ENCODE data around the gene KBTBD2. TPM values are rescaled to one million over a fixed set of nuclear protein-coding genes. Genes with fewer than 3 reads are reported as not detected.
A peak's percentile ranks its signal among the peaks of the same experiment; 100 is the strongest.

KBTBD2 gene
- polyA plus RNA-seq, 3 donors = 23.7 to 48.4 (median 33.9) TPM

GRCh38 chr7:32929430-32930143 is 38.0 kb upstream of the KBTBD2 start:
- Mint-ChIP-seq H3K36me3 (peaks cover 20 to 39% of the 10 kb centered on the region in 2 donors), H3K9me3 (no peaks in the 10 kb centered on the region), H3K27ac (peak overlapping the region in 1 of 7 donors; percentile 37)

GRCh38 chr7:32928785-32929298 is 37.3 kb upstream of the KBTBD2 start:
- no peak overlapping the region for H3K4me2 ChIP-seq (replicated peaks; ENCODE audit: extremely low read depth, low read length, poor library complexity, severe bottlenecking)
- Mint-ChIP-seq H3K27me3 (ENCODE audit: low read depth in 3 of 3) (no peaks in the 10 kb centered on the region), H3K4me1 (peaks cover 6% of the 10 kb centered on the region), H3K4me3 (no peak overlapping the region), H3K36me3 (peaks cover 23 to 41% of the 10 kb centered on the region in 2 donors), H3K27ac (no peak overlapping the region), H3K9me3 (no peaks in the 10 kb centered on the region)
- no CpG with 5 or more reads among the region's 2 CpGs for WGBS (ENCODE audit: insufficient coverage)
- intact Hi-C loops (cut with micrococcal nuclease) = no loop called here
- no peak overlapping the region for H2AFZ ChIP-seq (ENCODE audit: insufficient read depth, low read depth, low read length, poor library complexity, severe bottlenecking)
- no peak for TF ChIP-seq CTCF (IDR thresholded peaks at IDR 0.05)
- H3K27ac ChIP-seq (ENCODE audit: low read depth in 1 of 2, low read length in 2 of 2) = no peak overlapping the region
- H3K27me3 ChIP-seq (ENCODE audit: control insufficient read depth in 2 of 2, insufficient read depth in 2 of 2, low read length in 2 of 2) = no peaks in the 10 kb centered on the region
- H3K79me2 ChIP-seq (ENCODE audit: insufficient read depth, low read length) = no peaks in the 10 kb centered on the region
- peaks cover 2 to 30% of the 10 kb centered on the region in 2 donors for H3K36me3 ChIP-seq (replicated peaks in 1 of 2; ENCODE audit: control insufficient read depth in 1 of 2, insufficient read depth in 2 of 2, low read length in 2 of 2)
- no peak for DNase-seq
- H3K4me3 ChIP-seq (replicated peaks in 1 of 3; ENCODE audit: low read depth in 2 of 3, low read length in 3 of 3) = no peak overlapping the region
- H3K4me1 ChIP-seq (ENCODE audit: control insufficient read depth in 1 of 2, insufficient read depth in 2 of 2, low read length in 2 of 2) = no peaks in the 10 kb centered on the region
- H4K20me1 ChIP-seq (ENCODE audit: insufficient read depth, low read length) = no peaks in the 10 kb centered on the region
- no peaks in the 10 kb centered on the region for H3K9me3 ChIP-seq (replicated peaks in 1 of 2; ENCODE audit: control insufficient read depth in 1 of 2, insufficient read depth in 1 of 2, low read length in 2 of 2)
- H3K9ac ChIP-seq (ENCODE audit: insufficient read depth, low read length, poor library complexity, severe bottlenecking) = no peak overlapping the region

More at GRCh38 chr7:32929430-32930143, 38.0 kb upstream of the KBTBD2 start:
- H3K27ac ChIP-seq (ENCODE audit: low read depth in 1 of 2, low read length in 2 of 2) = no peak overlapping the region
- no peaks in the 10 kb centered on the region for H3K27me3 ChIP-seq (ENCODE audit: control insufficient read depth in 2 of 2, insufficient read depth in 2 of 2, low read length in 2 of 2)
- H4K20me1 ChIP-seq (ENCODE audit: insufficient read depth, low read length) = no peaks in the 10 kb centered on the region
- no peak overlapping the region for H2AFZ ChIP-seq (ENCODE audit: insufficient read depth, low read depth, low read length, poor library complexity, severe bottlenecking)
- H3K9ac ChIP-seq (ENCODE audit: insufficient read depth, low read length, poor library complexity, severe bottlenecking) = no peak overlapping the region
- no peaks in the 10 kb centered on the region for H3K79me2 ChIP-seq (ENCODE audit: insufficient read depth, low read length)
- no peaks in the 10 kb centered on the region for H3K9me3 ChIP-seq (replicated peaks in 1 of 2; ENCODE audit: control insufficient read depth in 1 of 2, insufficient read depth in 1 of 2, low read length in 2 of 2)
- DNase-seq = no peak
- no peaks in the 10 kb centered on the region for H3K27me3 Mint-ChIP-seq (ENCODE audit: low read depth in 3 of 3)
- peaks cover 6% of the 10 kb centered on the region for H3K4me1 Mint-ChIP-seq
- intact Hi-C loops (cut with micrococcal nuclease) = loop anchor here in 1 of 2 donors (10.0 kb wide), 1 partner anchor 75 kb away; no protein-coding TSS in a partner anchor
- no peak overlapping the region for H3K4me2 ChIP-seq (replicated peaks; ENCODE audit: extremely low read depth, low read length, poor library complexity, severe bottlenecking)
- no peaks in the 10 kb centered on the region for H3K4me1 ChIP-seq (ENCODE audit: control insufficient read depth in 1 of 2, insufficient read depth in 2 of 2, low read length in 2 of 2)
- H3K4me3 ChIP-seq (replicated peaks in 1 of 3; ENCODE audit: low read depth in 2 of 3, low read length in 3 of 3) = no peak overlapping the region
- H3K4me3 Mint-ChIP-seq = no peak overlapping the region
- 90% methylated on average over 12 of the region's 13 CpGs for WGBS (ENCODE audit: insufficient coverage)
- H3K36me3 ChIP-seq (replicated peaks in 1 of 2; ENCODE audit: control insufficient read depth in 1 of 2, insufficient read depth in 2 of 2, low read length in 2 of 2) = peaks cover 2 to 30% of the 10 kb centered on the region in 2 donors
- TF ChIP-seq CTCF (IDR thresholded peaks at IDR 0.05) = no peak
